Measurements from ENCODE around the gene USP9X. TPM values are rescaled to one million over a fixed set of nuclear protein-coding genes. Genes with fewer than 3 reads are reported as not detected.

Gene USP9X
- total RNA-seq, 1 donor from 2014 or later: 80.4 TPM

DNA sequence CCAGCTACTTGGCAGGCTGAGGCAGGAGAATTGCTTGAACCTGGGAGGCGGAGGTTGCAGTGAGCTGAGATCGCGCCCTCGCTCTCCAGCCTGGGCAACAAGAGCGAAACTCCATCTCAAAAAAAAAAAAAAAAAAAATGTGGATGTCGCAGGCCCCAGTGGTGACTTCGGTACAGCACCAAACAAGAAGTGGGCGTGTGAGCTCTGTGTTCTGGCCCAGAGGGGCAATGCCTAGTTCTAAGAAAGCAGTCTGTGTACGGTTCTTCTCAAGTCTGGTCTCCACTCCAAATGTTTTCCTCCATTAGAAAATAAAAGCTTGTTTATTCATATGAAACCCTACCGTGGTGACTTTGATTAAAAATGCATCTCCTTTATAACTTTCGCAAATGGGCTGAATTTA is 156.7 kb downstream of the USP9X start:
- no peaks in the 10 kb centered on the region for H3K27me3 Mint-ChIP-seq (ENCODE audit: unreplicated experiment)
- peaks cover 2% of the 10 kb centered on the region for H3K4me1 Mint-ChIP-seq (ENCODE audit: unreplicated experiment)
- H3K36me3 Mint-ChIP-seq (ENCODE audit: unreplicated experiment): no peaks in the 10 kb centered on the region
- H3K9me3 Mint-ChIP-seq (ENCODE audit: unreplicated experiment): no peaks in the 10 kb centered on the region
- H3K27ac Mint-ChIP-seq (ENCODE audit: unreplicated experiment): no peak overlapping the region
- TF ChIP-seq, protein P1, sequence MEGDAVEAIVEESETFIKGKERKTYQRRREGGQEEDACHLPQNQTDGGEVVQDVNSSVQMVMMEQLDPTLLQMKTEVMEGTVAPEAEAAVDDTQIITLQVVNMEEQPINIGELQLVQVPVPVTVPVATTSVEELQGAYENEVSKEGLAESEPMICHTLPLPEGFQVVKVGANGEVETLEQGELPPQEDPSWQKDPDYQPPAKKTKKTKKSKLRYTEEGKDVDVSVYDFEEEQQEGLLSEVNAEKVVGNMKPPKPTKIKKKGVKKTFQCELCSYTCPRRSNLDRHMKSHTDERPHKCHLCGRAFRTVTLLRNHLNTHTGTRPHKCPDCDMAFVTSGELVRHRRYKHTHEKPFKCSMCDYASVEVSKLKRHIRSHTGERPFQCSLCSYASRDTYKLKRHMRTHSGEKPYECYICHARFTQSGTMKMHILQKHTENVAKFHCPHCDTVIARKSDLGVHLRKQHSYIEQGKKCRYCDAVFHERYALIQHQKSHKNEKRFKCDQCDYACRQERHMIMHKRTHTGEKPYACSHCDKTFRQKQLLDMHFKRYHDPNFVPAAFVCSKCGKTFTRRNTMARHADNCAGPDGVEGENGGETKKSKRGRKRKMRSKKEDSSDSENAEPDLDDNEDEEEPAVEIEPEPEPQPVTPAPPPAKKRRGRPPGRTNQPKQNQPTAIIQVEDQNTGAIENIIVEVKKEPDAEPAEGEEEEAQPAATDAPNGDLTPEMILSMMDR (IDR thresholded peaks at IDR 0.05): no peak
- DNase-seq (ENCODE audit: extremely low spot score, unreplicated experiment): no peak
- H3K4me3 Mint-ChIP-seq (ENCODE audit: unreplicated experiment): no peak overlapping the region

DNA sequence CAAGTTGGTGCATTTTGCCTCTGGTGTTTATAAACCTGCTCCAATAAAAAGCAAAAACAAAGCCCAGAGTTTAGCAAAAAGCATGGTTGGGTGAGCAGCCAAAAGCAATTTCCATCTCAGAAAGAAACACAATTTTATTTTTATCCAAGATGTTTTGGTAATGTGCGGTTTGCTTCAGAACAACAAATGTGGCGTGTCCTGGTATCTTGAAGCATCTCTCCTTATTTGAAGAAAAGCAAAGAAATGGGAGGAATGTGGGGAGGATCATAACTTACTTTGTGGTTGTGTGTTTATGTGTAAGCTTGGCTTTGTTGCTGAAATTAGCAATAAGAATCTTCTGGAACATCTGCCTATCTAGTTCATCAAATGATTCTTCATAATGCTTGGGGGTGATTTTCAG is 160.4 kb downstream of the USP9X start:
- Mint-ChIP-seq H3K4me3 (ENCODE audit: unreplicated experiment) (no peak overlapping the region), H3K36me3 (ENCODE audit: unreplicated experiment) (no peaks in the 10 kb centered on the region), H3K4me1 (ENCODE audit: unreplicated experiment) (no peaks in the 10 kb centered on the region), H3K27me3 (ENCODE audit: unreplicated experiment) (no peaks in the 10 kb centered on the region), H3K27ac (ENCODE audit: unreplicated experiment) (no peak overlapping the region), H3K9me3 (ENCODE audit: unreplicated experiment) (no peaks in the 10 kb centered on the region)
- TF ChIP-seq, protein P1 (IDR thresholded peaks at IDR 0.05): no peak
- DNase-seq (ENCODE audit: extremely low spot score, unreplicated experiment): no peak

DNA sequence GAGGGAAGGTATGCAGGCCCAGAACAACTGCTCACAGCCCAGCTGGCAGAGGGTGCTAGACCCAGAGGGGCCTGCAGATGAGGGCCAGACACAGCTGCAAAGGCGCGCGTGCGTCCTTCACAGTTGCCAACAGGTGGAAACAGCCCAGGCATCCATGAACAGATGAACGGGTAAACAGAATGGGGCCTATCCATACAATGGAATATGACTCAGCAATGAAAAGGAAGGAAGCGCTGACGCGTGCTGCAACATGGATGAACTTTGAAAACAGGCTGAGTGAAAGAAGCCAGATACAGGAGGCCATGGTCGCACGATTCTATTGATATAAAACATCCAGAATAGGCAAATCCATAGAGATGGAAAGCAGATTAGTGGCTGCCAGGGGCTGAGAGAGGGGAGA is 165.6 kb downstream of the USP9X start:
- DNase-seq (ENCODE audit: extremely low spot score, unreplicated experiment): no peak
- no peak overlapping the region for H3K27ac Mint-ChIP-seq (ENCODE audit: unreplicated experiment)
- TF ChIP-seq, protein P1 (IDR thresholded peaks at IDR 0.05): no peak
- H3K4me3 Mint-ChIP-seq (ENCODE audit: unreplicated experiment): no peak overlapping the region
- no peaks in the 10 kb centered on the region for H3K27me3 Mint-ChIP-seq (ENCODE audit: unreplicated experiment)
- H3K4me1 Mint-ChIP-seq (ENCODE audit: unreplicated experiment): peaks cover 4% of the 10 kb centered on the region
- H3K36me3 Mint-ChIP-seq (ENCODE audit: unreplicated experiment): no peaks in the 10 kb centered on the region
- peaks cover 4% of the 10 kb centered on the region for H3K9me3 Mint-ChIP-seq (ENCODE audit: unreplicated experiment)

DNA sequence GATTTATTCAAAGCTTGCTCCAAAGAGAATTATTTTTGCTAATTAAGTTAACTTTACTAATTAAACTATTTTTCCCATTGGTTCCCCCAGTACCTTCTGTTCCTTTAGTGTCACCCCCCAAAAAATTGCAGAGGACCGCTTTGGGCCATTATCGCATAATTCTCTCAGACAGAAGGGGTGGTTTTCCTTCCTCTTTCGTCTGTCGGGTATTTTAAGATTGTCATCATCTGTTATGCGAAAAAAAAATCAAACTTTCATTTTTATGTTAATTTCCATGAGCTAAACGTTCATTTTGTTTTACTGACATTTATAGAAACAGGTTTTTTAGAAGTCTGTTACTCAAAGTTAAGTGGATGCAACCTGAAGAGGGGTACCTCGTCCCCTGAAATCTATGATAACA is 172.6 kb downstream of the USP9X start:
- H3K27me3 Mint-ChIP-seq (ENCODE audit: unreplicated experiment): no peaks in the 10 kb centered on the region
- H3K36me3 Mint-ChIP-seq (ENCODE audit: unreplicated experiment): no peaks in the 10 kb centered on the region
- H3K27ac Mint-ChIP-seq (ENCODE audit: unreplicated experiment): no peak overlapping the region
- H3K4me1 Mint-ChIP-seq (ENCODE audit: unreplicated experiment): peaks cover 4% of the 10 kb centered on the region
- H3K9me3 Mint-ChIP-seq (ENCODE audit: unreplicated experiment): no peaks in the 10 kb centered on the region
- no peak for DNase-seq (ENCODE audit: extremely low spot score, unreplicated experiment)
- TF ChIP-seq, protein P1 (IDR thresholded peaks at IDR 0.05): no peak
- no peak overlapping the region for H3K4me3 Mint-ChIP-seq (ENCODE audit: unreplicated experiment)

DNA sequence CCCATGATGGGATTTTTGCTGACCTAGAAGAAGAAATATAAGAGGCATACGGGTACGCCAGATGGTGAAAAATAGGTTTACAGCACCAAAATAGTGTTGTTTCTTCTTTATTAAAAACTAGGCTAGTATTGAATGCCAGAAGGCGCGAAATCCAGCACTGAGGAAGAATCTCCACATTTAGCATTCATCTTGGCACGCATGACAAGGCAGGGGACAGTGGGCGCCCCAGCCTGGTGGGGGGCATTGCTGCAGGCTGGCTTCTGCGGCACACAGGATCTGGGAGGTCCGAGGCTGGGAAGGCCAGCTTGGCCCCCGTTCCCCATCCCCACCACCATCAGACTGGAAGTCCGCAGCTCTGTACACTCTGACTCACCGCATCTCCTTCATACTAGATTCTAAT is 173.0 kb downstream of the USP9X start:
- no peaks in the 10 kb centered on the region for H3K9me3 Mint-ChIP-seq (ENCODE audit: unreplicated experiment)
- peaks cover 4% of the 10 kb centered on the region for H3K4me1 Mint-ChIP-seq (ENCODE audit: unreplicated experiment)
- no peak overlapping the region for H3K27ac Mint-ChIP-seq (ENCODE audit: unreplicated experiment)

More for the DNA sequence above, 173.0 kb downstream of the USP9X start:
- Mint-ChIP-seq H3K27me3 (ENCODE audit: unreplicated experiment) (no peaks in the 10 kb centered on the region), H3K4me3 (ENCODE audit: unreplicated experiment) (no peak overlapping the region), H3K36me3 (ENCODE audit: unreplicated experiment) (no peaks in the 10 kb centered on the region)
- DNase-seq (ENCODE audit: extremely low spot score, unreplicated experiment): no peak
- TF ChIP-seq, protein P1 (IDR thresholded peaks at IDR 0.05): no peak

Measured in osteocyte (in vitro differentiated cells).